GM12878 (cell line): Measurements from ENCODE around the gene PREX1. TPM values are rescaled to one million over a fixed set of nuclear protein-coding genes. Genes with fewer than 3 reads are reported as not detected.

Experiments used
- ATAC-seq: fragments of 200-7000 bp; cut with Tn5 transposase; 3 replicates; pipeline ENCODE4 v1.9.1; 2020; ENCODE audit warnings: mild to moderate bottlenecking, moderate library complexity
- BruUV-seq: library from RNA; stranded (reverse); fragments of 400-500 nt; replicated peaks from 2 replicates; lab custom pipeline; 2021; lab: Mats Ljungman, UMichigan
- CTCF ChIA-PET: fragments of 300-600 bp; sonication (Branson Sonifier 250); formaldehyde crosslinking; extraction: SDS; loops from one replicate; lab custom pipeline; 2021; ENCODE audit warnings: inconsistent platforms; lab: Yijun Ruan, JAX
- POLR2A ChIA-PET: fragments of 350-600 bp; formaldehyde crosslinking; extraction: SDS; loops from one replicate; lab custom pipeline; 2021; ENCODE audit warnings: inconsistent platforms; lab: Charles Lee
- RAD21 ChIA-PET: fragments of 300-600 bp; sonication (Branson Sonifier 250); formaldehyde crosslinking; loops from one replicate; lab custom pipeline; 2023; ENCODE audit warnings: antibody characterized with exemption; ENCODE audit not compliant: unreplicated experiment; lab: Charles Lee
- SMC1A ChIA-PET: fragments of 300-600 bp; sonication (Branson Sonifier 250); formaldehyde crosslinking; loops from one replicate; lab custom pipeline; 2023; ENCODE audit not compliant: unreplicated experiment, uncharacterized antibody; lab: Charles Lee
- DNase-seq: peaks from one replicate; pipeline ENCODE4 v3.0.0-alpha.2; 2011; ENCODE audit warnings: low read depth, low spot score
- FAIRE-seq: peaks from 3 replicates; lab custom pipeline; 2011; peaks lifted over from hg19 to GRCh38; lab: Jason Lieb, UNC
- H2AFZ ChIP-seq: 2 replicates; pipeline ENCODE4 v1.6.0; 2011; ENCODE audit warnings: low read depth, low read length, control low read depth; ENCODE audit not compliant: control insufficient read depth
- H3K27ac ChIP-seq: 2 replicates; pipeline ENCODE4 v1.5.1; 2011; ENCODE audit warnings: control low read depth; ENCODE audit not compliant: control insufficient read depth, insufficient read depth
- H3K27me3 ChIP-seq, 2 experiments: replicated peaks in 1 of 2; 2 replicates each; pipeline versions ENCODE4 v1.6.0 to v1.6.1; 2011; ENCODE audit warnings: low read length in 1 of 2; ENCODE audit not compliant: control insufficient read depth in 2 of 2, insufficient read depth in 2 of 2
- H3K36me3 ChIP-seq, 2 experiments: 2 replicates each; pipeline ENCODE4 v1.5.1; 2011; ENCODE audit warnings: low read length in 1 of 2; ENCODE audit not compliant: control insufficient read depth in 2 of 2, insufficient read depth in 2 of 2
- H3K4me1 ChIP-seq: 2 replicates; pipeline ENCODE4 v1.6.1; 2011; ENCODE audit warnings: mild to moderate bottlenecking, low read length, moderate library complexity, mixed read lengths; ENCODE audit not compliant: control insufficient read depth, insufficient read depth
- H3K4me2 ChIP-seq: 2 replicates; pipeline ENCODE4 v1.6.0; 2011; ENCODE audit warnings: control low read depth; ENCODE audit not compliant: control insufficient read depth, insufficient read depth
- H3K4me3 ChIP-seq: fragments of 200-600 bp; sonication (generic); 2 replicates; pipeline ENCODE4 v1.5.1; 2016
- H3K79me2 ChIP-seq: 2 replicates; pipeline ENCODE4 v1.6.0; 2011; ENCODE audit warnings: low read length; ENCODE audit not compliant: control insufficient read depth, insufficient read depth
- H3K9ac ChIP-seq: 2 replicates; pipeline ENCODE4 v1.8.0; 2011; ENCODE audit warnings: low read length, control low read depth, mixed read lengths; ENCODE audit not compliant: control insufficient read depth, insufficient read depth
- H3K9me3 ChIP-seq: replicated peaks from 3 replicates; pipeline ENCODE4 v1.5.1; 2011; ENCODE audit warnings: mild to moderate bottlenecking, low read length; ENCODE audit not compliant: control insufficient read depth, insufficient read depth
- H4K20me1 ChIP-seq: 2 replicates; pipeline ENCODE4 v1.6.0; 2011; ENCODE audit not compliant: control insufficient read depth, insufficient read depth
- NBN ChIP-seq: fragments of 450-650 bp; IDR thresholded peaks from 2 replicates; pipeline ENCODE4 v1.6.1; 2016
- WGBS: methylation state at CpG from one replicate; pipeline ENCODE4 v1.1.6; 2016; ENCODE audit warnings: low lambda C conversion rate; ENCODE audit not compliant: insufficient replicate concordance, insufficient coverage; ENCODE audit errors: missing lambda C conversion rate; 5-methylcytosine and 5-hydroxymethylcytosine counted together
- in situ Hi-C: fragments of 300-500 bp; cut with MboI; formaldehyde crosslinking; loops from 9 replicates; pipeline ENCODE4 v1.14.3; 2018; ENCODE audit warnings: mixed read lengths
- intact Hi-C: fragments of 100-400 bp; cut with micrococcal nuclease; formaldehyde crosslinking; loops from one replicate; pipeline ENCODE4 v1.14.2; 2022; ENCODE audit not compliant: unreplicated experiment
- polyA plus RNA-seq, 11 experiments: library from polyadenylated mRNA; depleted of rRNA in 4 of 11; unstranded in 6 of 11; stranded (reverse) in 5 of 11; fragments of >200 nt; fragmentation: Nextera tagmentation in 4 of 11; fragmentation: Illumina TruSeq in 1 of 11; extraction: Ambion mirVana in 4 of 11; extraction: Trizol in 1 of 11; gene quantifications; 1 replicate in 1 of 11; 2 replicates in 10 of 11; pipeline versions ENCODE4 v1.2.1 to v1.2.3, GENCODE V29; 2011 to 2016; ENCODE audit warnings: inconsistent platforms in 2 of 11, missing spikeins in 2 of 11, low read depth in 1 of 11
- total RNA-seq, 4 experiments: library from RNA; depleted of rRNA in 3 of 4; stranded (reverse); fragments of >200 nt in 3 of 4; fragmentation: Illumina TruSeq in 1 of 4; extraction: Trizol in 1 of 4; gene quantifications; 2 replicates each; pipeline versions ENCODE4 v1.2.1 to v1.2.3, GENCODE V29; 2013 to 2021
- TF ChIP-seq, protein P1 (sequence below), 3 experiments: IDR thresholded peaks in 2 of 3; conservative IDR thresholded peaks in 1 of 3; 2 replicates each; pipeline ENCODE4 v1.5.1; 2011; ENCODE audit warnings: low read depth in 3 of 3, low read length in 3 of 3, mild to moderate bottlenecking in 3 of 3, control low read depth in 2 of 3, moderate library complexity in 2 of 3, inconsistent platforms in 1 of 3, mixed read lengths in 1 of 3; ENCODE audit not compliant: control insufficient read depth in 2 of 3, insufficient read depth in 1 of 3; ENCODE audit errors: extremely low read depth in 1 of 3
- TF ChIP-seq, protein P2 (sequence below): fragments of 450-650 bp; IDR thresholded peaks from 2 replicates; pipeline ENCODE4 v1.6.1; 2018; ENCODE audit warnings: mild to moderate bottlenecking, low read depth, moderate library complexity; ENCODE audit not compliant: partially characterized antibody

The PREX1 gene
- total and polyA plus RNA-seq, 10 of the 15 experiments (the other 5 are each of a cell fraction or from before 2014, with no cell fraction given): 2.6 to 114 (median 38.9) TPM

DNA sequence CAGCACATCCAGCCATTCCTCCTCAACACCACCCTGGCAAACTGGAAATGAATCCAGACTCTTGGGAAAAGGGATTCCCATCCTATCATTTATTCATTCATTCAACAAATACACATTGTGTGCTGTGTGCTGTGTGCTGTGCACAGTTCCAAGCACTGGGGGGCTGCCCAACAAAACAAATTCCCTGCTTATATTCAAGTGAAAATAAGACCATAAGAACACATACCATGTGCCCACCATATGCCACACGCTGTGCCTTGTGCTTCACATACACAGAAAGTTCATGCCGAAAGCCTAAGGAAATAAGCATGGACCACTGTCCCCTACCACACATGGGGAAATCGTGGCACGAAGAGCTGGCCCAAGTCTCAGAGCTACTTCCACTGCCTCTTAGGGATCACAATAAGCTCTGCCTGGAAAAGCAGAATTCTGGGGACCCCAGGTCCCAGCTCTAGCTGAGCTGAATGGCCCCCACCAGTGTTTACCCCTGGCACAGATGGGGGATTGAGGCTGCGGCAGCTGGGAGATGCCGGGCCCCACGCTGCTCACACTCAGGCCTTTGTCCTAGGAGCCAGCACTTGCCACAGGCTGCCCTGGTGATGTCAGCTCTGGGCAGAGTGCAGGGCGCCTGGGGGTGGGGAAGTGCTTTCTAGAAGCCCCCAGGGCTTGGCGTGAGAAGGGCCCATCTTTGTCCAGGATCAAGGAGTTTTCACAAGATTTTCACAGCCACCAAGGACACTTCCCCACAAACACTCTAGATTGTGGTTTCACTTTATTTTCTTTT is 99.6 kb downstream of the PREX1 start:
- no peak overlapping the region for H2AFZ ChIP-seq
- ChIA-PET RAD21 (interaction anchor here (0.8 to 2.8 kb wide), 2 partner anchors 11 to 176 kb away, joined by 3 to 14 read pairs; no protein-coding TSS in a partner anchor), SMC1A (interaction anchor here (0.9 to 3.1 kb wide), 4 partner anchors 9 to 178 kb away, joined by 3 to 9 read pairs (median 4); no protein-coding TSS in a partner anchor), CTCF (interaction anchor here (1.1 kb wide), 1 partner anchor 177 kb away, joined by 3 read pairs; no protein-coding TSS in a partner anchor), POLR2A (no interaction called here)
- ATAC-seq (no peak), DNase-seq (no peak), FAIRE-seq (no peak)
- peaks cover 28% of the 10 kb centered on the region in 2 experiments for H3K36me3 ChIP-seq
- H3K9me3 ChIP-seq: no peaks in the 10 kb centered on the region; the same call in 2 of the 3 replicates
- peaks cover 8% of the 10 kb centered on the region for H3K79me2 ChIP-seq
- no peak overlapping the region for H3K4me3 ChIP-seq
- H4K20me1 ChIP-seq: no peaks in the 10 kb centered on the region
- H3K27ac ChIP-seq: no peak overlapping the region
- H3K4me1 ChIP-seq: peaks cover 12% of the 10 kb centered on the region
- no TSS peak for BruUV-seq
- H3K4me2 ChIP-seq: no peak overlapping the region
- no peak overlapping the region for H3K9ac ChIP-seq
- H3K27me3 ChIP-seq: no peaks in the 10 kb centered on the region
- intact Hi-C loops: no loop called here
- in situ Hi-C loops: no loop called here
- 95% methylated on average over 9 of the region's 9 CpGs for WGBS
- TF ChIP-seq, protein P1, sequence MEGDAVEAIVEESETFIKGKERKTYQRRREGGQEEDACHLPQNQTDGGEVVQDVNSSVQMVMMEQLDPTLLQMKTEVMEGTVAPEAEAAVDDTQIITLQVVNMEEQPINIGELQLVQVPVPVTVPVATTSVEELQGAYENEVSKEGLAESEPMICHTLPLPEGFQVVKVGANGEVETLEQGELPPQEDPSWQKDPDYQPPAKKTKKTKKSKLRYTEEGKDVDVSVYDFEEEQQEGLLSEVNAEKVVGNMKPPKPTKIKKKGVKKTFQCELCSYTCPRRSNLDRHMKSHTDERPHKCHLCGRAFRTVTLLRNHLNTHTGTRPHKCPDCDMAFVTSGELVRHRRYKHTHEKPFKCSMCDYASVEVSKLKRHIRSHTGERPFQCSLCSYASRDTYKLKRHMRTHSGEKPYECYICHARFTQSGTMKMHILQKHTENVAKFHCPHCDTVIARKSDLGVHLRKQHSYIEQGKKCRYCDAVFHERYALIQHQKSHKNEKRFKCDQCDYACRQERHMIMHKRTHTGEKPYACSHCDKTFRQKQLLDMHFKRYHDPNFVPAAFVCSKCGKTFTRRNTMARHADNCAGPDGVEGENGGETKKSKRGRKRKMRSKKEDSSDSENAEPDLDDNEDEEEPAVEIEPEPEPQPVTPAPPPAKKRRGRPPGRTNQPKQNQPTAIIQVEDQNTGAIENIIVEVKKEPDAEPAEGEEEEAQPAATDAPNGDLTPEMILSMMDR (IDR thresholded peaks at IDR 0.05 in 2 of 3, conservative IDR thresholded peaks at IDR 0.05 in 1 of 3; ENCODE audit: control insufficient read depth in 2 of 3, extremely low read depth in 1 of 3, insufficient read depth in 1 of 3, low read depth in 3 of 3, low read length in 3 of 3): peak in 1 of 3 experiments; percentile 16; a peak in 1 of 6 replicates
- TF ChIP-seq NBN: no peak
- TF ChIP-seq, protein P2, sequence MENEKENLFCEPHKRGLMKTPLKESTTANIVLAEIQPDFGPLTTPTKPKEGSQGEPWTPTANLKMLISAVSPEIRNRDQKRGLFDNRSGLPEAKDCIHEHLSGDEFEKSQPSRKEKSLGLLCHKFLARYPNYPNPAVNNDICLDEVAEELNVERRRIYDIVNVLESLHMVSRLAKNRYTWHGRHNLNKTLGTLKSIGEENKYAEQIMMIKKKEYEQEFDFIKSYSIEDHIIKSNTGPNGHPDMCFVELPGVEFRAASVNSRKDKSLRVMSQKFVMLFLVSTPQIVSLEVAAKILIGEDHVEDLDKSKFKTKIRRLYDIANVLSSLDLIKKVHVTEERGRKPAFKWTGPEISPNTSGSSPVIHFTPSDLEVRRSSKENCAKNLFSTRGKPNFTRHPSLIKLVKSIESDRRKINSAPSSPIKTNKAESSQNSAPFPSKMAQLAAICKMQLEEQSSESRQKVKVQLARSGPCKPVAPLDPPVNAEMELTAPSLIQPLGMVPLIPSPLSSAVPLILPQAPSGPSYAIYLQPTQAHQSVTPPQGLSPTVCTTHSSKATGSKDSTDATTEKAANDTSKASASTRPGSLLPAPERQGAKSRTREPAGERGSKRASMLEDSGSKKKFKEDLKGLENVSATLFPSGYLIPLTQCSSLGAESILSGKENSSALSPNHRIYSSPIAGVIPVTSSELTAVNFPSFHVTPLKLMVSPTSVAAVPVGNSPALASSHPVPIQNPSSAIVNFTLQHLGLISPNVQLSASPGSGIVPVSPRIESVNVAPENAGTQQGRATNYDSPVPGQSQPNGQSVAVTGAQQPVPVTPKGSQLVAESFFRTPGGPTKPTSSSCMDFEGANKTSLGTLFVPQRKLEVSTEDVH: no peak
